Limb (tissue), 2 donors: ENCODE results near the gene CAPN10.

Source experiments
- DNase-seq, 2 donors: peaks; one replicate each; pipeline ENCODE4 v3.0.0-alpha.2; 2016; ENCODE audit errors: extremely low spot score in 2 of 2

Gene CAPN10

GRCh38 chr2:240574386-240575100 lies 12.0 kb upstream of the CAPN10 start:
- no peak for DNase-seq

- DNase-seq, result no peak
Observed at GRCh38 chr2:240575101-240575965, 11.2 kb upstream of the CAPN10 start.

- DNase-seq, result no peak
Observed at GRCh38 chr2:240576036-240576435, 10.5 kb upstream of the CAPN10 start.

DNA sequence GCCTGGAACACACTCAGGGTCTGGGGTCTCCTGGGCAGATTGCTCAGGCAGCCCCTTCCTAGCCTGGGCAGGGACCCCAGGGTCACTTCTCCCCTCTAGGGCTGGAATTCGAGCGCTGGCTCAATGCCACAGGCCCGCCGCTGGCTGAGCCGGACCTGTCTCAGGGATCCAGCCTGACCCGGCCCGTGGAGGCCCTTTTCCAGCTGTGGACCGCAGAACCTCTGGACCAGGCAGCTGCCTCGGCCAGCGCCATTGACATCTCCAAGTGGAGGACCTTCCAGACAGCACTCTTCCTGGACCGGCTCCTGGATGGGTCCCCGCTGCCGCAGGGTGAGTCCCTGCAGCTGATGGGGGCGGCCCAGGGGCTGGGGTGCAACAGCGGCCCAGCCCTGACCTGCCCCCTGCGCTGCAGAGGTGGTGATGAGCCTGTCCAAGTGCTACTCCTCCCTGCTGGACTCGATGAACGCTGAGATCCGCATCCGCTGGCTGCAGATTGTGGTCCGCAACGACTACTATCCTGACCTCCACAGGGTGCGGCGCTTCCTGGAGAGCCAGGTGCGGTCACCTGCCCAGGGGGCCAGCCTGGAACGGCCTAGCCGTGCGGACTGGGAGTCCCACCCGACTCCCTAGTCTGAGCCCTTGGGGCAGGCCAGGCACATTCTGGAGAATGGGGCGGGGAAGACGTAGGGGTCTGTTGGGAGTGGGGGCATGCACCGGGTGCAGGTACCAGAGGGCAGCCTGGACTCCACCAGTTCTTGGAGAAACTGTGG lies 9.9 kb upstream of the CAPN10 start:
- DNase-seq, result no peak

- no peak for DNase-seq
Observed at GRCh38 chr2:240577281-240578109, 9.0 kb upstream of the CAPN10 start.

DNA sequence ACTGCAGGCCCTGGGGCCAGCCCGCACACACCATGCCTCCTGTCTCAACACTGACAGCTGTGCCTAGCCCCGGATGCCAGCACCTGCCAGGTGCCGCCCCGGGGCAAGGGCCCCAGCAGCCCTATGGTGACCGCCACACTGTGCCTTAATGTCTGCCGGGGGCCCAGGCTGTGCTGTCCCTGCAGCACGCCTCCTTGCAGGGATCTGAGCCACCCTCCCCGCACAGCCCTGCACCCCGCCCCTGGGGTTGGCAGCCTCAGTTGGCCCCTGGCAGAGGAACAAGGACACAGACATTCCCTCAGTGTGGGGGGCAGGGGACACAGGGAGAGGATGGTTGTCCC lies 8.5 kb upstream of the CAPN10 start:
- no peak for DNase-seq

DNA sequence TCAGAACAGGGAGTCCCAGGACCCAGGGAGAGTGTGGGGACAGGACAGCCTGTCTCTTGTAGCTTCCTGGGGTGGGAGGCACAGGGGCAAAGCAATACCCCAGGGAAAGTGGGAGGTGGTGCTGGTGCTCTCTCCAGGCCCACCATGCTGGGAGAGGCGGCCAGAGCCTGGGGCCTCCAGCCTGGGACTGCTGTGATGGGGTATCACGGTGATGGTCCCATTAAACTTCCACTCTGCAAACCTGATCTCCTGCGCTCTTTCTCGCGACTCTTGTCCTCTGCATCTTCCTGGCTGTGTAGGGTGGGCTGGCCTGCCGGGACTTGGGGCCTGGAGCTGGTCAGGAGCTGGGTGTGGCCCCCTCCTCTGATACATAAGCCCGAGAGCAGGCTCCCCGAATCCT lies 8.0 kb upstream of the CAPN10 start:
- no peak for DNase-seq

DNA sequence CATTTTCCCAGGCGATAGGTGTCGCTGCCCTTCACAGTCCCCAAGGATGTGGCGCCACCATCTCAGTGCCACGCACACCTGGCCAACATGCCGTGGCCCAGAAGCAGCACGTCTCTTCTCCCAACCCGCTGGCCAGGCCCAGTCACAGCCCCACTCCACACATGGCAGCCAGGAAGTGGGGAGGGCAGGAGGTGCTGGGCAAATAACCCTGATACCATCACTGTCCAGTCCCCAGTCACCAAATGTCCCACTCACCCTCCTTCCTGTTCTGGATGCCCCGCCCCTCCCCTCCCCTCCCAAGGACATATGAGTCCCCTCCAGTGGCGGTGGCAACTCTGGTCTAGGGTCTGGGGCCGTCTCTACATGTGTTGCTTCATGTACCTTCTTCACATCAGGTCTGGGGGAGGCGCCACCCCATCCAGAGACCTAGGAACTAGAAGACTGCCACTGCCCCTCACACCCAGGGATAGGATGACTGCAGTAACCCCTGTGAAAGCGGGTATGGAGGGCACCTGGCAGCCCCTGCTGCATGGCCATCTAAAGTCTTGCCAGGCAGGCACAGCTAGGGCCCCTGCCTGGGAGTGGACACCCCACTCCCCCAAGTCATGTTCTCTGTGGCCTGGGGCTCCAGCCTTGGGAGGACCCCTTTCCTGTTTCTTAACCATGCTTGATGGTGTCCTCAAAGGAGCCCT lies 7.3 kb upstream of the CAPN10 start:
- DNase-seq, result no peak

- no peak for DNase-seq
Observed at GRCh38 chr2:240579771-240580614, 6.5 kb upstream of the CAPN10 start.

GRCh38 chr2:240581811-240582210 lies 4.7 kb upstream of the CAPN10 start:
- no peak for DNase-seq

GRCh38 chr2:240582781-240583180 lies 3.8 kb upstream of the CAPN10 start:
- DNase-seq, result no peak

- no peak for DNase-seq
Observed at GRCh38 chr2:240583774-240584173, 2.8 kb upstream of the CAPN10 start.

- no peak for DNase-seq
Observed at GRCh38 chr2:240584486-240585031, 2.0 kb upstream of the CAPN10 start.

- DNase-seq, result no peak
Observed at GRCh38 chr2:240585101-240585500, 1.4 kb upstream of the CAPN10 start.

DNA sequence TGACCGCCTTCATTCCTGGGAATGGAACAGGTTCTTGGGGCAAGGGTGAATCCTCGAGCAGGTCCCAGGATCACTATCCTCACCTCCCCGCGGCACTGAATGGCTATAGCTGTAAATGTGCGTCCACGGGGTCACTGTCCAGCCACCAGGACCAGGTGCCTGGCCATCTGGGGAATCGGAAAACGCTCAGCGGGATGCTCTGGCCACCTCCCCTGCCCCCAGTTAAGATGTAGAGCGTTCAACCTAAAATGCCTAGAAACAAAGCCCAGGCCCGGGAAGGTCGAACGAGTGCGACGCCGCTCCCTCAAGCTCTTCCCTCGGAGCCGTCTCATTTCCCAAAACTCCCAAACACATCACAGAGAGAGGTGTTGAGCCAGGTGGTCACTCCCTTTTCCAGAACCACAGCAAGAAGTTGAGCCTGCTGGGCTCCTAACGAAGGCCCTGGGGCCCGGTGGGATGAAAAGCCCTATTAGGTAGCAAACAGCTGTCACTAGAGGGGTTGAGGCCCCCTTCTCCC lies 795 bp upstream of the CAPN10 start:
- no peak for DNase-seq

- DNase-seq, result no peak
Observed at GRCh38 chr2:240586919-240587800, 626 bp downstream of the CAPN10 start.

DNA sequence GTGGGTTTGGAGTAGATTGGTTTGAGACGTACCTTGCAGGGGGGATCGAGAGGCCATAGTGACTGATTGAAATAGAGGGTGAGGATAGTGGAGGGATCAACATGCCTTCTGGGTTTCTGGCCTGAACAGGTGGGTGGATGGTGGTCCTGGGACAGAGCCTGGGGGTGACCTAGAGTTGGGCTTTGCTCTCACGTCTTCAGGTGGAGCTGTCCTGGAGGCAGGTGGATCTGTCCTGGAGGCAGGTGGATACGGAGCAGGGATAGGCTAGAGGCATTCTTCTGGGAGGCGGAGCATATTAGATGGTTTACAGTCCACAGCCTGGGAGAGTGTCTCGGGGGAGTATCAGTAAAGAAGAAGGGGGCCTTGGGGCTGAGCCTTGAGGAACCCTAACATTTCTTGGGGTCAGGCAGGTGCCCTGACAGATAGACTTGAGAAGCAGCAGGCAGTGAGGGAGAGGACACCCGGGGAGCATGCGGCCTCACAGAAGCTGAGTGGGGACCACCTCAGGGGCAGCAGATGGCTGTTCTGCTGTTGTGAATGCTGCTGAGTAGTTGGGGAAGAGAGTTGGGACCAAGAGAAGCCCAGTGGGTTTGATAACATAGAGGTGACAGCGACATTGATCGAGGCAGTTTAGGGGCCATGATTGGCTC lies 1.6 kb downstream of the CAPN10 start:
- DNase-seq, result no peak

GRCh38 chr2:240588669-240589068 lies 2.1 kb downstream of the CAPN10 start:
- DNase-seq, result no peak
